ENCODE data around the gene TOP3B.
"Not testable (repeated sequence)": the region's sequence is repeated elsewhere in the genome, so short reads cannot be mapped to it uniquely, and the experiment has no call there.

Gene TOP3B

DNA sequence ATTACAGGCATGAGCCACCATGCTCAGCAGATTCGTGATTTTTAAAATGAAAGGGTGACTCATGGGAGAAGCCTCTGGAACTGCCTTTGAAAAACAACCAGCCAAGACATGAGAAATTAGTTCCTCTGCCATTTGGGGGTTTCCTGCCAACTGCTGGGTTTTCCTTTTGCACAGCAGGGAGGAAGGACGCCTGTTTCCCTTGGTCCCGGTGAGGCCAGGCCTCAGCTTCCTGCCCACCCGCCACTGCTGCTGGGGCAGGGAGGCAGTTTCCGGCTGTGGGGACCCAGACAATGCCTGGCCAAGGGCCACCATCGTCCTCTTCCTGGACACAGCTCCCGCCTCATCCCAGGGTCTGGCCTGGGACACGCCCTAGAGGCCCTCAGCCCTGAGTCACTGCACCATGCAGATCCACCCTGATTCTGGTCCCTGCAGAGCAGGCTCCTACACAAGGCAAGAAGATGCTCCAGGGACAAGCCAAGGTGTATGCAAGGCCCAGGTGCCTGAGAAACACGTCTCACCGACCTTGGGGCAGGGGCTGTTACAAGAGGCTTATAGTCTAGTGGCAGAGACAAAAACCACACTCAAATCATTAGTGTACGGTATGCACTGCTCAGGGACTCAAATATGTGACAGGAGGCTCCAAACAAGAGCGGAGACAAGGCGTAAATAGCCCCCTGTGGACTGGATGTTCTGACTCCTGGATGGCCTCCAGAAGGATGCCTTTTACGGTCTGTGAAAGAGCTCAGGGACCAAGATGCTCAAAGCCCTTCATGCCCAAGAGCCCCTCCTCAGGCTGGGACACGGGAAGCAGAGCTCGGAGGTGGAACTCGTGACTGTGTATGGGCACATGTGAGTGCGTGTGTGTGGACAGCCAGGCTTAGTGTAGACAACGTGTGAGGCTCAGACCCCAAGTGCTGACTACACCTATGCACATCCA lies 39.9 kb downstream of the TOP3B start:
- DNase-seq (ENCODE audit: low read depth, low spot score) = peak; percentile 91
- TF ChIP-seq, protein P1, sequence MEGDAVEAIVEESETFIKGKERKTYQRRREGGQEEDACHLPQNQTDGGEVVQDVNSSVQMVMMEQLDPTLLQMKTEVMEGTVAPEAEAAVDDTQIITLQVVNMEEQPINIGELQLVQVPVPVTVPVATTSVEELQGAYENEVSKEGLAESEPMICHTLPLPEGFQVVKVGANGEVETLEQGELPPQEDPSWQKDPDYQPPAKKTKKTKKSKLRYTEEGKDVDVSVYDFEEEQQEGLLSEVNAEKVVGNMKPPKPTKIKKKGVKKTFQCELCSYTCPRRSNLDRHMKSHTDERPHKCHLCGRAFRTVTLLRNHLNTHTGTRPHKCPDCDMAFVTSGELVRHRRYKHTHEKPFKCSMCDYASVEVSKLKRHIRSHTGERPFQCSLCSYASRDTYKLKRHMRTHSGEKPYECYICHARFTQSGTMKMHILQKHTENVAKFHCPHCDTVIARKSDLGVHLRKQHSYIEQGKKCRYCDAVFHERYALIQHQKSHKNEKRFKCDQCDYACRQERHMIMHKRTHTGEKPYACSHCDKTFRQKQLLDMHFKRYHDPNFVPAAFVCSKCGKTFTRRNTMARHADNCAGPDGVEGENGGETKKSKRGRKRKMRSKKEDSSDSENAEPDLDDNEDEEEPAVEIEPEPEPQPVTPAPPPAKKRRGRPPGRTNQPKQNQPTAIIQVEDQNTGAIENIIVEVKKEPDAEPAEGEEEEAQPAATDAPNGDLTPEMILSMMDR (IDR thresholded peaks at IDR 0.05; ENCODE audit: low read depth, low read length) = no peak
- no peak overlapping the region for H3K4me3 ChIP-seq (ENCODE audit: low read depth, low read length)
- in situ Hi-C loops (cut with HindIII; ENCODE audit: low sequenced_read_pairs) = loop anchor here (25.0 kb wide), 1 partner anchor 230 kb away; no protein-coding TSS in a partner anchor

DNA sequence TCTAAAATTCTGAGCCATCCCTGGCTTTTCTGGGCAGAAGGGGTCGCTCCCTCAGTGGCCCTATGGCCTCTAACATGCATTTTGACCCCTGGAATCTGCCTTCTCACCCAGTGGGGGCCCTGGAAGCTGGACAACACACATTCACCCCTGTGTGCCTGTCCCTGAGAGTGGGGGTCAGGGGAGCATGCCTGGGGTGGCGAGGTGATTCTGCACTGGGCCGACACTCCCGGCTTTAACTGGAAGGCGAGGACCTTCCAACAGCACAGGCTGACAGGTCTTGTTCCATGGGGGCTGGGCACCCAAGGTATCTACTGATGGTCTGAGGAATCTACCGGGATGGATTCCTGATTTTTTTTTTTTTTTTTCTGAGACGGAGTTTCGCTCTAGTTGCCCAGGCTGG lies 40.7 kb downstream of the TOP3B start:
- DNase-seq (ENCODE audit: low read depth, low spot score) = no peak
- no peak overlapping the region for H3K4me3 ChIP-seq (ENCODE audit: low read depth, low read length)
- TF ChIP-seq, protein P1 (IDR thresholded peaks at IDR 0.05; ENCODE audit: low read depth, low read length) = no peak
- in situ Hi-C loops (cut with HindIII; ENCODE audit: low sequenced_read_pairs) = loop anchor here (25.0 kb wide), 1 partner anchor 230 kb away; no protein-coding TSS in a partner anchor

DNA sequence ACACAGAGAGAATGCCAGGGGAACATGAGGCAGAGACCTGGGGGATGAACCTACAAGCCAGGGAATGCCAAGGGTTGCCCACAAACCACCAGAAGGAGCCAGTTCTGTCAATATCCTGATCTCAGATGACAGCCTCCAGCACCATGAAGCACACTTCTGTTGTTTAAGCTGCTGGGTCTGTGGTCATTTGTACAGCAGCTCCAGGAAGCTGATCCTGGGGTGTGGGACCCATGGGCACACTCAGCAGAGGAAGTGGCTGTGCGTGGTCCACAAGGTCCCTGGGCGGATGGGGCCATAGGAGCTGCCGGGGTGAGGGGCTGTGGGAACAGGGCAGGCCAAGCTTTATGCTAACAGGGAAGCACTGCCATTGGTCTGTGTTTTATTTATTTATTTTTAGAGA lies 42.1 kb downstream of the TOP3B start:
- TF ChIP-seq, protein P1 (IDR thresholded peaks at IDR 0.05; ENCODE audit: low read depth, low read length) = no peak
- in situ Hi-C loops (cut with HindIII; ENCODE audit: low sequenced_read_pairs) = loop anchor here (25.0 kb wide), 1 partner anchor 228 kb away; no protein-coding TSS in a partner anchor
- DNase-seq (ENCODE audit: low read depth, low spot score) = no peak
- no peak overlapping the region for H3K4me3 ChIP-seq (ENCODE audit: low read depth, low read length)

DNA sequence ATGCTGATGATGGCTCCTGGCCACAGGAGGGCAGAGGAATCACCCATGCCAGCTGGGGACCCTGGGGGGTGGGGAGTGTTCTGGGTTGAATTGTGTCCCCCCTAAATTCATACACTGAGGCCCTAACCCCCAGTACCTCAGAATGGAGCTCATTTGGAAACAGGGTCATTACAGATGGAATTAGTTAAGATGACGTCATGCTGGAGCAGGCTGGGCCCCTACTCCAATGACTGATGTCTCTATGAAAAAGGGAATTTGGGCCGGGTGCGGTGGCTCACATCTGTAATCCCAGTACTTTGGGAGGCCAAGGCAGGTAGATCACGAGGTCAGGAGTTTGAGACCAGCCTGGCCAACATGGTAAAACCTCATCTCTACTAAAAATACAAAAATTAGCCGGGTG lies 42.7 kb downstream of the TOP3B start:
- not testable (repeated sequence) for H3K4me3 ChIP-seq (ENCODE audit: low read depth, low read length); DNase-seq (ENCODE audit: low read depth, low spot score)
- in situ Hi-C loops (cut with HindIII; ENCODE audit: low sequenced_read_pairs) = loop anchor here (25.0 kb wide), 1 partner anchor 228 kb away; no protein-coding TSS in a partner anchor

DNA sequence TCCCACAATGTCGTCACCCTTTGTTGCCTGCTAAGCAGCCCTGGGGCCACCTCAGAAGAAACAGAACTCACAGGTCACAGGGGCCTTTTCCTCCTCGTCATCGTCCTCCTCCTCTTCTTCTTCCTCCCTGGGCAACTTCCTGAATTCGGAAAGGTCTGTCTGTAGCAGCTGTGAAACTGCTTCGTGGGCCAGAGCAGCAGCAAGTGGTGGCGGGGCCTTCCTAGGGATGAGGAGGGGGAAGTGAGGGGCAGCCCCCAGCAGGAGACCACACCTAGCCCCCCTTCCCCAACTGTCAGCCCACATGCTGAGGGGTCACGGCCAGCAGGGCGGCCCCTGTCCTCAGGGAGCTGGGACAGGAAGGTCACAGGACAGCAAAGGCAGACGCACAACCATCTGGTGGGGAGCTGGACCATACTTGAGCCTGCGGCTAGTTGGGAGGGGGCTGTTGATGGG lies 43.1 kb downstream of the TOP3B start:
- H3K4me3 ChIP-seq (ENCODE audit: low read depth, low read length) = no peak overlapping the region
- TF ChIP-seq, protein P1 (IDR thresholded peaks at IDR 0.05; ENCODE audit: low read depth, low read length) = no peak
- in situ Hi-C loops (cut with HindIII; ENCODE audit: low sequenced_read_pairs) = loop anchor here (25.0 kb wide), 1 partner anchor 227 kb away; no protein-coding TSS in a partner anchor
- no peak for DNase-seq (ENCODE audit: low read depth, low spot score)

DNA sequence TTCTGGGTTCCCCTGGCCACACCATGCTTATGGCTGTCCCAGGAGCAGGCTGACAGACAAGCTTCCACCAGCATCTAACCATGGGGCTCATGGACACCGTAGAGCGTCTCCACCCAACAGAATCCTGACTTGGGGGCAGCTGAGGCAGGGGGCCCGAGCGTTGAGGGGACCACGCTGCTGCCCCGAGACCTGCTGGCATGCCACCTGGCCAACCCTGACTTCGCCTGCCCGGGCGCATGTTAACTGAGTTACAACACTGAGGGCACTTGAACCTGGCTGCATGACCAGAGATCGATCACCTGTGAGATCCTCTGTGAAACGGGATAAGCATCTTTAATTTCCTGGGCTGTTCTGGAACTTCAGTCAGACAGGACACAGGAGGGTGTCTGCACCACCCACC lies 43.7 kb downstream of the TOP3B start:
- in situ Hi-C loops (cut with HindIII; ENCODE audit: low sequenced_read_pairs) = loop anchor here (25.0 kb wide), 1 partner anchor 227 kb away; no protein-coding TSS in a partner anchor
- no peak for DNase-seq (ENCODE audit: low read depth, low spot score)
- H3K4me3 ChIP-seq (ENCODE audit: low read depth, low read length) = no peak overlapping the region
- TF ChIP-seq, protein P1 (IDR thresholded peaks at IDR 0.05; ENCODE audit: low read depth, low read length) = no peak
